ENCODE data around the gene SDHB.

SDHB gene

DNA sequence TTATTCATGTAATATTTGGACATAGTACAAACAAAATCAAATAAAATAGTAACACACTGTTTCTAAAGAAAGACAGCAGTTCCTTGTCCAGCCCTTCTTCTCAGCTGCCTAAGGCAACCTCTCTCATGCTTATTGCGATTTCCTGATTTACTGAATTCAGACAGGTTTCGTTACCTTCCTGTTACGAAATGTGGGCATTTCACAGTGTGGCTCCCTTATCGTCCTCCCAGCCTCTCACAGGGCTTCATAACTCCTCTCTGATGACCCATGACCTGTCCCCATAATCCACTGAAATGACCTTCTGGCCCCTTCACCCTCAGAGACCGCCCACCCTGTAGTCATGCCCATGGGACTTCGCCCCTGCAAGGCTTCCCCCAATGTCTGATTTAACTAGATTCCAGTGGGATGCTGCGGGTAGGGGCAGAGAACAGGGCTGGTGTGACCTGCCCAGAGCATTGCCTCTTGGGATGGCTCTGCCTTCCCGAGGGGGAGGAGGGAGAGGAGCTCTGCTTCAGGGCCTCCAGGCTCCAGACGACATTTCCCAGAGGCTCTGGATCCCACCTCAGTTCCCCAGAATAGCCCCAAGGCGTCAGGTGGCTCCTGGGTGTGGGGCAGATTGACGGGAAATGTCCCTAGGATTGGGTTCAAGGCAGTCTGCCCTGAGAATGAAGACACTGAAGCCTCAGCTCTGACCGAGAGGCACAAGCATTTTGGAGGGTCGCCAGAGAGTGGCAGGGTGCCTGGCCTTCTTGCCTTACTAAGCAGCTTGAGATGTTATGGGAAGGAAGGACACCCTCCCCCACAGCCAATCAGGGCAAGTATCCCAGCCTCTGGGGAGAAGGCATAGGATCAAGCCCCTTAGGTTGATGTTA lies 44.9 kb upstream of the SDHB start:
- Histone ChIP-seq H3K4me3 (ENCODE audit: insufficient read depth in 1 of 2, low read depth in 1 of 2, low read length in 2 of 2) (no peak overlapping the region), H3K4me2 (ENCODE audit: low read length, poor library complexity, severe bottlenecking) (no peak overlapping the region), H3K36me3 (ENCODE audit: control insufficient read depth in 1 of 2, insufficient read depth in 2 of 2, low read depth in 1 of 2, low read length in 2 of 2) (peaks cover 0 to 76% of the 10 kb centered on the region in 2 experiments), H3K27me3 (ENCODE audit: control insufficient read depth in 1 of 2, insufficient read depth in 1 of 2, low read length in 2 of 2) (peaks cover 0 to 76% of the 10 kb centered on the region in 2 experiments), H3K14ac (ENCODE audit: low read length in 2 of 2) (no peak overlapping the region), H2AK5ac (ENCODE audit: low read length, severe bottlenecking) (no peak overlapping the region), H2BK120ac (ENCODE audit: low read depth, low read length) (no peak overlapping the region), H3K4ac (ENCODE audit: low read depth in 1 of 2, low read length in 2 of 2) (no peak overlapping the region), H3K79me1 (replicated peaks; ENCODE audit: low read length, poor library complexity, severe bottlenecking) (no peaks in the 10 kb centered on the region), H3K27ac (ENCODE audit: low read length, poor library complexity, severe bottlenecking) (no peak overlapping the region), H3K4me1 (ENCODE audit: control insufficient read depth, insufficient read depth, low read depth, low read length) (peaks cover 34% of the 10 kb centered on the region), H4K91ac (ENCODE audit: low read length) (no peak overlapping the region), H2BK15ac (ENCODE audit: low read depth, poor library complexity, severe bottlenecking) (no peak overlapping the region), H3K9ac (ENCODE audit: low read length) (no peak overlapping the region), H2AFZ (ENCODE audit: low read depth, low read length) (no peak overlapping the region), H2BK12ac (ENCODE audit: low read length in 2 of 2) (no peak overlapping the region), H2BK5ac (ENCODE audit: low read depth, low read length, poor library complexity, severe bottlenecking) (no peak overlapping the region), H3K18ac (ENCODE audit: low read depth in 1 of 2, low read length in 2 of 2) (no peak overlapping the region), H4K8ac (ENCODE audit: low read length) (no peak overlapping the region), H3K23ac (ENCODE audit: low read length in 2 of 2) (no peak overlapping the region), H3K9me3 (ENCODE audit: control insufficient read depth, low read length) (no peaks in the 10 kb centered on the region)
- WGBS: 73% methylated on average over 12 of the region's 13 CpGs
- no peak for DNase-seq

DNA sequence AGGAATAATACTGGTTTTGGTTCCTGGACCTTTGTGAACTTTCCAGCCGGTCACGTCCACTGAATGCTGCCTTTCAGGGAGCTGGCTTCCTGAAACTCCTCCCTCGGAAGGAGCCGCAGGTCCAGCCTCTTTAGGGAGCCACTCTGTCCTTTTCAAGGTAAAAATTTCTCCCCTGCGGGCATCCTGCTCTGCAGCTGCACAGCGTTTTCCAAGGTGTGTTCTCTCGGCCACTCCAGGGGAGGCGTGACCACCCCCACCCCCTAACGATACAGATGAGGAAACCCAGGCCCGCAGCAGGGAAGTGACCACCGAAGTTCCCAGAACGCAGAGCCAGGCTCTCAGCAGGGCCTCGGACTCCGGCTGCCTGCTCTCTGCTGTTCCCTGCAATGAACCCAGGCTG lies 44.0 kb upstream of the SDHB start:
- Histone ChIP-seq H3K4me2 (ENCODE audit: low read length, poor library complexity, severe bottlenecking) (no peak overlapping the region), H2BK15ac (ENCODE audit: low read depth, poor library complexity, severe bottlenecking) (no peak overlapping the region), H3K4me1 (ENCODE audit: control insufficient read depth, insufficient read depth, low read depth, low read length) (peaks cover 34% of the 10 kb centered on the region), H3K18ac (ENCODE audit: low read depth in 1 of 2, low read length in 2 of 2) (no peak overlapping the region), H3K79me1 (replicated peaks; ENCODE audit: low read length, poor library complexity, severe bottlenecking) (no peaks in the 10 kb centered on the region), H3K4ac (ENCODE audit: low read depth in 1 of 2, low read length in 2 of 2) (no peak overlapping the region), H2AK5ac (ENCODE audit: low read length, severe bottlenecking) (no peak overlapping the region), H4K91ac (ENCODE audit: low read length) (no peak overlapping the region), H4K8ac (ENCODE audit: low read length) (no peak overlapping the region), H3K36me3 (ENCODE audit: control insufficient read depth in 1 of 2, insufficient read depth in 2 of 2, low read depth in 1 of 2, low read length in 2 of 2) (peaks cover 0 to 76% of the 10 kb centered on the region in 2 experiments), H3K4me3 (ENCODE audit: insufficient read depth in 1 of 2, low read depth in 1 of 2, low read length in 2 of 2) (no peak overlapping the region), H3K9ac (ENCODE audit: low read length) (no peak overlapping the region), H2BK120ac (ENCODE audit: low read depth, low read length) (no peak overlapping the region), H3K27ac (ENCODE audit: low read length, poor library complexity, severe bottlenecking) (no peak overlapping the region), H2AFZ (ENCODE audit: low read depth, low read length) (no peak overlapping the region), H3K23ac (ENCODE audit: low read length in 2 of 2) (no peak overlapping the region), H2BK12ac (ENCODE audit: low read length in 2 of 2) (no peak overlapping the region), H2BK5ac (ENCODE audit: low read depth, low read length, poor library complexity, severe bottlenecking) (no peak overlapping the region), H3K27me3 (ENCODE audit: control insufficient read depth in 1 of 2, insufficient read depth in 1 of 2, low read length in 2 of 2) (peaks cover 0 to 67% of the 10 kb centered on the region in 2 experiments), H3K9me3 (ENCODE audit: control insufficient read depth, low read length) (no peaks in the 10 kb centered on the region), H3K14ac (ENCODE audit: low read length in 2 of 2) (no peak overlapping the region)
- no peak for DNase-seq
- 57% methylated on average over 14 of the region's 14 CpGs for WGBS

GRCh38 chr1:17097147-17097546 lies 43.3 kb upstream of the SDHB start:
- no peak overlapping the region for H3K4me3 ChIP-seq (ENCODE audit: insufficient read depth in 1 of 2, low read depth in 1 of 2, low read length in 2 of 2)
- H3K27me3 ChIP-seq (ENCODE audit: control insufficient read depth in 1 of 2, insufficient read depth in 1 of 2, low read length in 2 of 2): peaks cover 0 to 64% of the 10 kb centered on the region in 2 experiments
- H3K4me2 ChIP-seq (ENCODE audit: low read length, poor library complexity, severe bottlenecking): no peak overlapping the region
- H2BK15ac ChIP-seq (ENCODE audit: low read depth, poor library complexity, severe bottlenecking): no peak overlapping the region
- no peaks in the 10 kb centered on the region for H3K9me3 ChIP-seq (ENCODE audit: control insufficient read depth, low read length)
- H3K23ac ChIP-seq (ENCODE audit: low read length in 2 of 2): no peak overlapping the region
- no peak overlapping the region for H3K9ac ChIP-seq (ENCODE audit: low read length)
- no peak overlapping the region for H2AFZ ChIP-seq (ENCODE audit: low read depth, low read length)
- H2BK5ac ChIP-seq (ENCODE audit: low read depth, low read length, poor library complexity, severe bottlenecking): no peak overlapping the region
- H2BK12ac ChIP-seq (ENCODE audit: low read length in 2 of 2): no peak overlapping the region
- H4K8ac ChIP-seq (ENCODE audit: low read length): no peak overlapping the region
- no peak overlapping the region for H3K14ac ChIP-seq (ENCODE audit: low read length in 2 of 2)
- H3K4ac ChIP-seq (ENCODE audit: low read depth in 1 of 2, low read length in 2 of 2): no peak overlapping the region
- peaks cover 35% of the 10 kb centered on the region for H3K4me1 ChIP-seq (ENCODE audit: control insufficient read depth, insufficient read depth, low read depth, low read length)
- H3K18ac ChIP-seq (ENCODE audit: low read depth in 1 of 2, low read length in 2 of 2): no peak overlapping the region
- no peaks in the 10 kb centered on the region for H3K79me1 ChIP-seq (replicated peaks; ENCODE audit: low read length, poor library complexity, severe bottlenecking)
- H3K36me3 ChIP-seq (ENCODE audit: control insufficient read depth in 1 of 2, insufficient read depth in 2 of 2, low read depth in 1 of 2, low read length in 2 of 2): peaks cover 0 to 75% of the 10 kb centered on the region in 2 experiments
- H3K27ac ChIP-seq (ENCODE audit: low read length, poor library complexity, severe bottlenecking): no peak overlapping the region
- no peak overlapping the region for H4K91ac ChIP-seq (ENCODE audit: low read length)
- no peak for DNase-seq
- no peak overlapping the region for H2AK5ac ChIP-seq (ENCODE audit: low read length, severe bottlenecking)
- 84% methylated on average over 8 of the region's 8 CpGs for WGBS
- no peak overlapping the region for H2BK120ac ChIP-seq (ENCODE audit: low read depth, low read length)

DNA sequence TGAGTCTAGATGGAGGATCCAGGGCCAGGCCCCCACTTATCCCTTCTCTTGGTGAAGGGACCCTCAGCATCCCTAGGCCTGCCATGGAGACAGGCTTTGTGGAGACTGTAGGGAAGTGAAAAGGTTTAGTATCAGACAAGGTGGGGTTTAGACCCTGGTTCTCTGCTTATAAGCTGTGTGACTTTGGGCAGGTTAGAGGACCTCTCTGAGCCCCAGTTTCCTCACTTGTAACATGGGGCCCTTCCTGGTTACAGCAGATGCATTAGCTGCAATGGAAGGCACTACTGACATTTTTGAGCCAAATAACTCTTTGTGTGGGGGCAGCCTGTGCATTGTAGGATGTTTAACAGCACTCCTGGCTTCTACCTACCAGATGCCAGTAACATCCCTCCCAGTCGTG lies 42.8 kb upstream of the SDHB start:
- no peak overlapping the region for H3K4me3 ChIP-seq (ENCODE audit: insufficient read depth in 1 of 2, low read depth in 1 of 2, low read length in 2 of 2)
- H3K27me3 ChIP-seq (ENCODE audit: control insufficient read depth in 1 of 2, insufficient read depth in 1 of 2, low read length in 2 of 2): peaks cover 0 to 64% of the 10 kb centered on the region in 2 experiments
- no peak overlapping the region for H2AFZ ChIP-seq (ENCODE audit: low read depth, low read length)
- no peak overlapping the region for H2BK12ac ChIP-seq (ENCODE audit: low read length in 2 of 2)
- no peak overlapping the region for H3K4me2 ChIP-seq (ENCODE audit: low read length, poor library complexity, severe bottlenecking)
- no peak overlapping the region for H4K8ac ChIP-seq (ENCODE audit: low read length)
- 60% methylated on average over 1 of the region's 1 CpG for WGBS
- H3K18ac ChIP-seq (ENCODE audit: low read depth in 1 of 2, low read length in 2 of 2): no peak overlapping the region
- H3K4ac ChIP-seq (ENCODE audit: low read depth in 1 of 2, low read length in 2 of 2): no peak overlapping the region
- H3K4me1 ChIP-seq (ENCODE audit: control insufficient read depth, insufficient read depth, low read depth, low read length): peaks cover 33% of the 10 kb centered on the region
- no peak overlapping the region for H2BK15ac ChIP-seq (ENCODE audit: low read depth, poor library complexity, severe bottlenecking)
- no peak overlapping the region for H2BK120ac ChIP-seq (ENCODE audit: low read depth, low read length)
- H2AK5ac ChIP-seq (ENCODE audit: low read length, severe bottlenecking): no peak overlapping the region
- no peaks in the 10 kb centered on the region for H3K9me3 ChIP-seq (ENCODE audit: control insufficient read depth, low read length)
- no peak overlapping the region for H3K9ac ChIP-seq (ENCODE audit: low read length)
- H4K91ac ChIP-seq (ENCODE audit: low read length): no peak overlapping the region
- H3K14ac ChIP-seq (ENCODE audit: low read length in 2 of 2): no peak overlapping the region
- H2BK5ac ChIP-seq (ENCODE audit: low read depth, low read length, poor library complexity, severe bottlenecking): no peak overlapping the region
- no peak for DNase-seq
- H3K23ac ChIP-seq (ENCODE audit: low read length in 2 of 2): no peak overlapping the region
- no peaks in the 10 kb centered on the region for H3K79me1 ChIP-seq (replicated peaks; ENCODE audit: low read length, poor library complexity, severe bottlenecking)
- peaks cover 0 to 77% of the 10 kb centered on the region in 2 experiments for H3K36me3 ChIP-seq (ENCODE audit: control insufficient read depth in 1 of 2, insufficient read depth in 2 of 2, low read depth in 1 of 2, low read length in 2 of 2)
- no peak overlapping the region for H3K27ac ChIP-seq (ENCODE audit: low read length, poor library complexity, severe bottlenecking)

All from mesenchymal stem cell (in vitro differentiated cells and primary cell).